Measurements from ENCODE around the gene KLRK1.
"Not testable (repeated sequence)": the region's sequence is repeated elsewhere in the genome, so short reads cannot be mapped to it uniquely, and the experiment has no call there.

Gene KLRK1

DNA sequence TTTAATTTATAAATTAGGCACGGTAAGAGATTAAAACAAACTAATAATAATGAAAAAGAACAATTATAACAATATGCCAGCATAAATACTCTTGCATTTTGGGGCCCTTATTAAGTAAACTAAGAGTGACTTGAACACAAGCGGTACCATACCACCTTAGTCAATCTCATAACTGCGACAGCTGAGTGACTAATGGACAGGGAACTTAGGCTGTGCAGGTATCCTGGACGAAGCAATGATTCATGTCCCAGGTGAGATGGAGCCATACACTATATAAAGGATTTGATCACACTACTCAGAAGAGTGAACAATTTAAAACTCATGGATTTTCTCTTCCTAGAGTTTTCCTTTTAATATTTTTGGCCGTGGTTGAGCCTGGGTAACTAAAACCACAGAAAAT lies 15.5 kb upstream of the KLRK1 start:
- WGBS (ENCODE audit: insufficient coverage, insufficient read length), result no CpG with 5 or more reads among the region's 5 CpGs
- no peak for DNase-seq (ENCODE audit: low read depth, low spot score)
- Histone ChIP-seq H3K4me3 (ENCODE audit: low read length) (no peak overlapping the region), H3K4me1 (ENCODE audit: control insufficient read depth, insufficient read depth, low read length) (no peaks in the 10 kb centered on the region), H3K27ac (ENCODE audit: low read length) (no peak overlapping the region), H3K9me3 (ENCODE audit: control insufficient read depth, insufficient read depth, low read length) (no peaks in the 10 kb centered on the region), H3K36me3 (ENCODE audit: control insufficient read depth, insufficient read depth, low read length) (no peaks in the 10 kb centered on the region), H3K27me3 (ENCODE audit: control insufficient read depth, insufficient read depth, low read length) (no peaks in the 10 kb centered on the region)

- no peak overlapping the region for H3K4me3 ChIP-seq (ENCODE audit: low read length)
- no peaks in the 10 kb centered on the region for H3K4me1 ChIP-seq (ENCODE audit: control insufficient read depth, insufficient read depth, low read length)
- no peak for DNase-seq (ENCODE audit: low read depth, low spot score)
- no peaks in the 10 kb centered on the region for H3K27me3 ChIP-seq (ENCODE audit: control insufficient read depth, insufficient read depth, low read length)
- H3K9me3 ChIP-seq (ENCODE audit: control insufficient read depth, insufficient read depth, low read length), result no peaks in the 10 kb centered on the region
- H3K27ac ChIP-seq (ENCODE audit: low read length), result no peak overlapping the region
- H3K36me3 ChIP-seq (ENCODE audit: control insufficient read depth, insufficient read depth, low read length), result no peaks in the 10 kb centered on the region
Observed at GRCh38 chr12:10404798-10405197, 15.0 kb upstream of the KLRK1 start.

- no peaks in the 10 kb centered on the region for H3K27me3 ChIP-seq (ENCODE audit: control insufficient read depth, insufficient read depth, low read length)
- H3K9me3 ChIP-seq (ENCODE audit: control insufficient read depth, insufficient read depth, low read length), result no peaks in the 10 kb centered on the region
- H3K27ac ChIP-seq (ENCODE audit: low read length), result no peak overlapping the region
- H3K36me3 ChIP-seq (ENCODE audit: control insufficient read depth, insufficient read depth, low read length), result no peaks in the 10 kb centered on the region
- H3K4me3 ChIP-seq (ENCODE audit: low read length), result no peak overlapping the region
- no peak for DNase-seq (ENCODE audit: low read depth, low spot score)
- no peaks in the 10 kb centered on the region for H3K4me1 ChIP-seq (ENCODE audit: control insufficient read depth, insufficient read depth, low read length)
Observed at GRCh38 chr12:10400829-10401228, 11.0 kb upstream of the KLRK1 start.

DNA sequence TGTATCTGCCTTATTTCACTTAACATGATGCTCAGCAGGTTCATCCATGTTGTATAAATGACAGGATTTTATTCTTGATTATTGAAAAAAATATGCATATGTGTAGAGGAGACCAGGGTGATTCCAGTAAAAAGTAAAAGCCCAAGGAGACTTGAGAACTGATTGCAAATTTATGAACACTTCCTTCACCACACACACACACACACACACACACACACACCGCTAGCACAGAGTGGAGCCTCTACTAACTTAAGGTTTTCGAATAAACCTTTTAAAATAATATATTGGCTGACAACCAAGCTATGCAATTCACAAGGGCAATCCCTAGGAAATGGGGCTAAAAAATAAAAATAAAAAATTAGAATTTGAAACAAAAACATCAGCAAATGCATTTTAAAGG lies 8.3 kb upstream of the KLRK1 start:
- H3K36me3 ChIP-seq (ENCODE audit: control insufficient read depth, insufficient read depth, low read length), result no peaks in the 10 kb centered on the region
- no peak overlapping the region for H3K27ac ChIP-seq (ENCODE audit: low read length)
- no peak for DNase-seq (ENCODE audit: low read depth, low spot score)
- H3K4me1 ChIP-seq (ENCODE audit: control insufficient read depth, insufficient read depth, low read length), result no peaks in the 10 kb centered on the region
- H3K4me3 ChIP-seq (ENCODE audit: low read length), result no peak overlapping the region
- WGBS (ENCODE audit: insufficient coverage, insufficient read length), result no CpG with 5 or more reads among the region's 2 CpGs
- no peaks in the 10 kb centered on the region for H3K27me3 ChIP-seq (ENCODE audit: control insufficient read depth, insufficient read depth, low read length)
- no peaks in the 10 kb centered on the region for H3K9me3 ChIP-seq (ENCODE audit: control insufficient read depth, insufficient read depth, low read length)

- no CpG with 5 or more reads among the region's 2 CpGs for WGBS (ENCODE audit: insufficient coverage, insufficient read length)
- Histone ChIP-seq H3K27ac (ENCODE audit: low read length) (no peak overlapping the region), H3K36me3 (ENCODE audit: control insufficient read depth, insufficient read depth, low read length) (no peaks in the 10 kb centered on the region), H3K4me1 (ENCODE audit: control insufficient read depth, insufficient read depth, low read length) (no peaks in the 10 kb centered on the region), H3K9me3 (ENCODE audit: control insufficient read depth, insufficient read depth, low read length) (no peaks in the 10 kb centered on the region), H3K4me3 (ENCODE audit: low read length) (no peak overlapping the region), H3K27me3 (ENCODE audit: control insufficient read depth, insufficient read depth, low read length) (no peaks in the 10 kb centered on the region)
- no peak for DNase-seq (ENCODE audit: low read depth, low spot score)
Observed at GRCh38 chr12:10397296-10397695, 7.5 kb upstream of the KLRK1 start.

GRCh38 chr12:10396176-10396575 lies 6.3 kb upstream of the KLRK1 start:
- 100% methylated on average over 1 of the region's 15 CpGs for WGBS (ENCODE audit: insufficient coverage, insufficient read length)
- not testable (repeated sequence) for H3K4me3 ChIP-seq (ENCODE audit: low read length); H3K4me1 ChIP-seq (ENCODE audit: control insufficient read depth, insufficient read depth, low read length); H3K27ac ChIP-seq (ENCODE audit: low read length); H3K27me3 ChIP-seq (ENCODE audit: control insufficient read depth, insufficient read depth, low read length); H3K36me3 ChIP-seq (ENCODE audit: control insufficient read depth, insufficient read depth, low read length); DNase-seq (ENCODE audit: low read depth, low spot score); H3K9me3 ChIP-seq (ENCODE audit: control insufficient read depth, insufficient read depth, low read length)

GRCh38 chr12:10395390-10395998 lies 5.7 kb upstream of the KLRK1 start:
- Histone ChIP-seq H3K27ac (ENCODE audit: low read length) (no peak overlapping the region), H3K4me3 (ENCODE audit: low read length) (no peak overlapping the region)

DNA sequence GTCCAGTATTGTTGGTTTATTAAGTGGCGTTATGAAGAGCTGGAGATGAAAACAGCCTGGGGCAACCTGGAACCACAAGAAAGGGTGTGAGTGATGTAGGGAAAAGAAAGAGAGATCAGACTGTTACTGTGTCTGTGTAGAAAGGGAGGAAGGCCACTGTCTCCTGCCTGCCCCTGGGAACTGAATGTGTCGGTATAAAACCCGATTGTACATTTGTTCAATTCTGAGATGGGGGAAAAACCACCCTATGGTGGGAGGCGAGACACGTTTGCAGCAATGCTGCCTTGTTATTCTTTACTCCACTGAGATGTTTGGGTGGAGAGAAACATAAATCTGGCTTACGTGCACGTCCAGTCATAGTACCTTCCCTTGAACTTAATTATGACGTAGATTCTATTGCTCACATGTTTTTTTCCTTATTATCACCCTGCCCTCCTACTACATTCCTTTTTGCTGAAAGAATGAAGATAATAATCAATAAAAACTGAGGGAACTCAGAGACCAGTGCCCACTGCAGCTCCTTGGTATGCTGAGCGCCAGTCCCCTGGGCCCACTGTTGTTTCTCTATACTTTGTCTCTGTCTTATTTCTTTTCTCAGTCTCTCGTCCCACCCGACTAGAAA lies 4.8 kb upstream of the KLRK1 start:
- not testable (repeated sequence) for H3K36me3 ChIP-seq (ENCODE audit: control insufficient read depth, insufficient read depth, low read length); H3K4me3 ChIP-seq (ENCODE audit: low read length); H3K27me3 ChIP-seq (ENCODE audit: control insufficient read depth, insufficient read depth, low read length); H3K27ac ChIP-seq (ENCODE audit: low read length); H3K4me1 ChIP-seq (ENCODE audit: control insufficient read depth, insufficient read depth, low read length); DNase-seq (ENCODE audit: low read depth, low spot score); H3K9me3 ChIP-seq (ENCODE audit: control insufficient read depth, insufficient read depth, low read length)
- WGBS (ENCODE audit: insufficient coverage, insufficient read length), result no CpG with 5 or more reads among the region's 11 CpGs

More at GRCh38 chr12:10395390-10395998, 5.7 kb upstream of the KLRK1 start:
- no CpG with 5 or more reads among the region's 6 CpGs for WGBS (ENCODE audit: insufficient coverage, insufficient read length)
- H3K36me3 ChIP-seq (ENCODE audit: control insufficient read depth, insufficient read depth, low read length), result no peaks in the 10 kb centered on the region
- no peaks in the 10 kb centered on the region for H3K27me3 ChIP-seq (ENCODE audit: control insufficient read depth, insufficient read depth, low read length)
- no peaks in the 10 kb centered on the region for H3K4me1 ChIP-seq (ENCODE audit: control insufficient read depth, insufficient read depth, low read length)
- DNase-seq (ENCODE audit: low read depth, low spot score), result no peak
- H3K9me3 ChIP-seq (ENCODE audit: control insufficient read depth, insufficient read depth, low read length), result no peaks in the 10 kb centered on the region

DNA sequence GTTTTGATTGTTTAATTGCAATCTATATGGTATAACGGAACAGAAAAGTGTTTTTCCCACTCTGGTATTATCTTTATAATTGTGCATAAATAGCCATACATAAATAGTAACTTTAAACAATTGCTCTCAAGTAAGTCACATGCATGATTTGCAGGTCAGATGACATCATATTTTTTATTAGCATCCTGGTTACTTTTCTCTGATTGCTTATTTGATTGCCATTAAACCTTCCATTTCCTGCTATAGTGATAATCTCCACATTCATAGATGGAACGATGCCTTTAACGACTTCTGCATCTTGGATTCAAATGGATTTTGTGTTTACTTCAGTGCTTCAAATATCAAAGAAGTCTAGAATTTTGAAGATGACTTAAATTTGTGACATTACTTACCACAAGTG lies 3.5 kb upstream of the KLRK1 start:
- H3K36me3 ChIP-seq (ENCODE audit: control insufficient read depth, insufficient read depth, low read length), result no peaks in the 10 kb centered on the region
- no peak overlapping the region for H3K27ac ChIP-seq (ENCODE audit: low read length)
- H3K4me3 ChIP-seq (ENCODE audit: low read length), result no peak overlapping the region
- no peaks in the 10 kb centered on the region for H3K9me3 ChIP-seq (ENCODE audit: control insufficient read depth, insufficient read depth, low read length)
- H3K4me1 ChIP-seq (ENCODE audit: control insufficient read depth, insufficient read depth, low read length), result no peaks in the 10 kb centered on the region
- no peak for DNase-seq (ENCODE audit: low read depth, low spot score)
- no peaks in the 10 kb centered on the region for H3K27me3 ChIP-seq (ENCODE audit: control insufficient read depth, insufficient read depth, low read length)
- WGBS (ENCODE audit: insufficient coverage, insufficient read length), result no CpG with 5 or more reads among the region's 3 CpGs

GRCh38 chr12:10392394-10392930 lies 2.6 kb upstream of the KLRK1 start:
- Histone ChIP-seq H3K27ac (ENCODE audit: low read length) (no peak overlapping the region), H3K36me3 (ENCODE audit: control insufficient read depth, insufficient read depth, low read length) (no peaks in the 10 kb centered on the region), H3K27me3 (ENCODE audit: control insufficient read depth, insufficient read depth, low read length) (no peaks in the 10 kb centered on the region), H3K4me1 (ENCODE audit: control insufficient read depth, insufficient read depth, low read length) (no peaks in the 10 kb centered on the region), H3K4me3 (ENCODE audit: low read length) (no peak overlapping the region), H3K9me3 (ENCODE audit: control insufficient read depth, insufficient read depth, low read length) (no peaks in the 10 kb centered on the region)
- no CpG with 5 or more reads among the region's 7 CpGs for WGBS (ENCODE audit: insufficient coverage, insufficient read length)
- no peak for DNase-seq (ENCODE audit: low read depth, low spot score)

DNA sequence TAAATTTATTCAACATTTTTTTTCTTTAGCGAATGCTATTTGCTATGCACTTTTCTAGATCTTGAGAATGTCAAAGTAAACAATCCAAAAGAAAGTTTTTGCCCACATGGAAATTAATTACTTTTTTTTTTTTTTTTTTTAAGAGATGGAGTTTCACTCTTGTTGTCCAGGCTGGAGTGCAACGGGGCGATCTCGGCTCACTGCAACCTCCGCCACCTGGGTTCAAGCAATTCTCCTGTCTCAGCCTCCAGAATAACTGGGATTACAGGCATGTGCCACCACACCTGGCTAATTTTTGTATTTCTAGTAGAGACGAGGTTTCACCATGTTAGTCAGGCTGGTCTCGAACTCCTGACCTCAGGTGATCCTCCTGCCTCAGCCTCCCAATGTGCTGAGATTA lies 1.1 kb upstream of the KLRK1 start:
- not testable (repeated sequence) for H3K27ac ChIP-seq (ENCODE audit: low read length); H3K4me3 ChIP-seq (ENCODE audit: low read length); H3K4me1 ChIP-seq (ENCODE audit: control insufficient read depth, insufficient read depth, low read length); H3K27me3 ChIP-seq (ENCODE audit: control insufficient read depth, insufficient read depth, low read length); H3K9me3 ChIP-seq (ENCODE audit: control insufficient read depth, insufficient read depth, low read length); DNase-seq (ENCODE audit: low read depth, low spot score); H3K36me3 ChIP-seq (ENCODE audit: control insufficient read depth, insufficient read depth, low read length)
- no CpG with 5 or more reads among the region's 7 CpGs for WGBS (ENCODE audit: insufficient coverage, insufficient read length)
